ENCODE data around the gene ADAMTS2.

DNA sequence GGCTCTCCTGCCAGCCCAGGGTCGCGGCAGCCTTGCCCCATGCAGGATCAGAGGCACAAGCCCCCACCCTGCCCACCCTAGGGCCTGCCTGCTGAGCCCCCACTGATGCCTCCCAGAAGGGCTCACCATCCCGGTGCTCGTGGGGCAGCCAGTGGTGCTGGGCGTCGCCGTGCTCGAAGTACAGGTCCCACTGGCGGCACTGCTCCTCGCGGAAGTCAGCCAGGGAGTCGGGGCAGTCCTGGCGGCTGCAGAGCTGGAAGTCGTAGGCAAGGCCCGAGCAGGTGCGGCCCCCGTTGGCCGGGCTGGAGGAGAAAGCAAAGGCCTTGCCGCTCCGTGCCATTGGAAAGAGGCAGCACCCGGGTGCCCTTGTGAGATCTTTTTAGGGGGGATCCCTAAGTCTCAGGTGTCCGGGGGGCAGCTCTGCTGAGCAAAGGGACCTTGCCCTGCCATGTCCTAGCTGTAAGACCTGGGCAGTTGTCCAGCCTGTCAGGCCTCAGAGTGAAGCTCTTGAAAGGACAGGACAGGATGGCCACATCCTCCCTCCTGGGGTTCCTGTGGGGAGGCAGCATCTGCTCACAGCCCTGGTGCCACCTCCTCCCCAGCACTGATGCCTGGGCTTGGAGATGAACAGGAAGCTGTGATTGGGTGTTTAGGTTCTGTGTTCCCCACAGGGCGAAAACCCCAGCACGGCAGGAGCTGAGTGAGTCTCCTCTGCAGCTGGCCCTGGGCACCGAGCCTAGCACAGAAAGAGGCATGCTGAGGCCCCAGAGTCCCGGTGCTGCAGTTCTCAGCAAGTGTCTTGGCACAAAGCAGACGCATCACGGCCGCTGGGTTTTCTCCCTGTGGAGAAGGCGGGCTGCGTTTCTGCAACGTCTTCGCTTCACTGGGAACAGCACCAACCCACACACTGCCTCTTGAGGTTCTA lies 207.4 kb downstream of the ADAMTS2 start:
- TF ChIP-seq, protein P1, sequence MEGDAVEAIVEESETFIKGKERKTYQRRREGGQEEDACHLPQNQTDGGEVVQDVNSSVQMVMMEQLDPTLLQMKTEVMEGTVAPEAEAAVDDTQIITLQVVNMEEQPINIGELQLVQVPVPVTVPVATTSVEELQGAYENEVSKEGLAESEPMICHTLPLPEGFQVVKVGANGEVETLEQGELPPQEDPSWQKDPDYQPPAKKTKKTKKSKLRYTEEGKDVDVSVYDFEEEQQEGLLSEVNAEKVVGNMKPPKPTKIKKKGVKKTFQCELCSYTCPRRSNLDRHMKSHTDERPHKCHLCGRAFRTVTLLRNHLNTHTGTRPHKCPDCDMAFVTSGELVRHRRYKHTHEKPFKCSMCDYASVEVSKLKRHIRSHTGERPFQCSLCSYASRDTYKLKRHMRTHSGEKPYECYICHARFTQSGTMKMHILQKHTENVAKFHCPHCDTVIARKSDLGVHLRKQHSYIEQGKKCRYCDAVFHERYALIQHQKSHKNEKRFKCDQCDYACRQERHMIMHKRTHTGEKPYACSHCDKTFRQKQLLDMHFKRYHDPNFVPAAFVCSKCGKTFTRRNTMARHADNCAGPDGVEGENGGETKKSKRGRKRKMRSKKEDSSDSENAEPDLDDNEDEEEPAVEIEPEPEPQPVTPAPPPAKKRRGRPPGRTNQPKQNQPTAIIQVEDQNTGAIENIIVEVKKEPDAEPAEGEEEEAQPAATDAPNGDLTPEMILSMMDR (IDR thresholded peaks at IDR 0.05; ENCODE audit: insufficient read depth, low read length, poor library complexity, severe bottlenecking) = no peak
- no peak for TF ChIP-seq EZH2phosphoT487 (conservative IDR thresholded peaks at IDR 0.05; ENCODE audit: low read length)
